Hepatocyte (in vitro differentiated cells): ENCODE measurements around the gene BMP5. TPM values are rescaled to one million over a fixed set of nuclear protein-coding genes. Genes with fewer than 3 reads are reported as not detected.
A peak's percentile ranks its signal among the peaks of the same experiment; 100 is the strongest.

ENCODE experiments used
- DNase-seq: peaks from one replicate; pipeline ENCODE4 v3.0.0-alpha.2; 2016; ENCODE audit warnings: low spot score
- H2AFZ ChIP-seq: fragments of 200-600 bp; sonication (generic); 2 replicates; pipeline ENCODE4 v1.6.0; 2016; ENCODE audit warnings: antibody characterized with exemption, mild to moderate bottlenecking
- H3K27ac ChIP-seq: fragments of 200-600 bp; sonication (generic); 2 replicates; pipeline ENCODE4 v1.5.1; 2016; ENCODE audit warnings: mild to moderate bottlenecking
- H3K27me3 ChIP-seq: fragments of 200-600 bp; sonication (generic); 2 replicates; pipeline ENCODE4 v1.6.1; 2016
- H3K36me3 ChIP-seq: fragments of 200-600 bp; sonication (generic); replicated peaks from 2 replicates; pipeline ENCODE4 v1.5.1; 2016; ENCODE audit warnings: low read depth; ENCODE audit not compliant: insufficient read depth
- H3K4me1 ChIP-seq: fragments of 200-600 bp; sonication (generic); 2 replicates; pipeline ENCODE4 v1.5.1; 2016; ENCODE audit warnings: mild to moderate bottlenecking, moderate library complexity; ENCODE audit not compliant: insufficient read depth
- H3K4me2 ChIP-seq: fragments of 200-600 bp; sonication (generic); 2 replicates; pipeline ENCODE4 v1.6.0; 2016
- H3K4me3 ChIP-seq: fragments of 200-600 bp; sonication (generic); 2 replicates; pipeline ENCODE4 v1.5.1; 2016; ENCODE audit warnings: mild to moderate bottlenecking
- H3K79me2 ChIP-seq: fragments of 200-600 bp; sonication (generic); 2 replicates; pipeline ENCODE4 v1.6.0; 2017; ENCODE audit warnings: mild to moderate bottlenecking
- H3K9me2 ChIP-seq: fragments of 200-600 bp; sonication (generic); replicated peaks from 2 replicates; pipeline ENCODE4 v1.6.0; 2017; ENCODE audit warnings: mild to moderate bottlenecking; ENCODE audit not compliant: insufficient read depth
- H3K9me3 ChIP-seq: fragments of 200-600 bp; sonication (generic); 2 replicates; pipeline ENCODE4 v1.5.1; 2016; ENCODE audit warnings: low read depth, mild to moderate bottlenecking
- H4K20me1 ChIP-seq: fragments of 200-600 bp; sonication (generic); 2 replicates; pipeline ENCODE4 v1.6.0; 2016; ENCODE audit warnings: mild to moderate bottlenecking; ENCODE audit not compliant: insufficient read depth, poor library complexity, severe bottlenecking
- EZH2 ChIP-seq: fragments of 200-600 bp; sonication (generic); IDR thresholded peaks from 2 replicates; pipeline ENCODE4 v1.6.1; 2016; ENCODE audit warnings: antibody characterized with exemption, mild to moderate bottlenecking, borderline replicate concordance
- EZH2phosphoT487 ChIP-seq: fragments of 200-600 bp; sonication (generic); IDR thresholded peaks from one replicate; pipeline ENCODE4 v1.6.1; 2018; ENCODE audit warnings: antibody characterized with exemption, mild to moderate bottlenecking, low read depth, moderate library complexity; ENCODE audit not compliant: unreplicated experiment, severe bottlenecking
- WGBS: methylation state at CpG from one replicate; pipeline ENCODE4 v1.1.6; 2016; ENCODE audit warnings: low lambda C conversion rate; ENCODE audit errors: missing lambda C conversion rate; 5-methylcytosine and 5-hydroxymethylcytosine counted together
- polyA plus RNA-seq: library from polyadenylated mRNA; unstranded; fragments of >200 nt; fragmentation: Nextera tagmentation; extraction: Ambion mirVana; gene quantifications from 2 replicates; pipeline ENCODE4 v1.2.1, GENCODE V29; 2016
- total RNA-seq: library from RNA; depleted of rRNA; stranded (reverse); fragments of >200 nt; gene quantifications from 2 replicates; pipeline ENCODE4 v1.2.3, GENCODE V29; 2014
- TF ChIP-seq, protein P1 (sequence below): fragments of 200-600 bp; sonication (generic); IDR thresholded peaks from 2 replicates; pipeline ENCODE4 v1.5.1; 2016; ENCODE audit warnings: antibody characterized with exemption, mild to moderate bottlenecking; ENCODE audit not compliant: poor library complexity

The BMP5 gene
- total and polyA plus RNA-seq, 2 experiments from 2014 or later, result 9.5 to 38.3 TPM

DNA sequence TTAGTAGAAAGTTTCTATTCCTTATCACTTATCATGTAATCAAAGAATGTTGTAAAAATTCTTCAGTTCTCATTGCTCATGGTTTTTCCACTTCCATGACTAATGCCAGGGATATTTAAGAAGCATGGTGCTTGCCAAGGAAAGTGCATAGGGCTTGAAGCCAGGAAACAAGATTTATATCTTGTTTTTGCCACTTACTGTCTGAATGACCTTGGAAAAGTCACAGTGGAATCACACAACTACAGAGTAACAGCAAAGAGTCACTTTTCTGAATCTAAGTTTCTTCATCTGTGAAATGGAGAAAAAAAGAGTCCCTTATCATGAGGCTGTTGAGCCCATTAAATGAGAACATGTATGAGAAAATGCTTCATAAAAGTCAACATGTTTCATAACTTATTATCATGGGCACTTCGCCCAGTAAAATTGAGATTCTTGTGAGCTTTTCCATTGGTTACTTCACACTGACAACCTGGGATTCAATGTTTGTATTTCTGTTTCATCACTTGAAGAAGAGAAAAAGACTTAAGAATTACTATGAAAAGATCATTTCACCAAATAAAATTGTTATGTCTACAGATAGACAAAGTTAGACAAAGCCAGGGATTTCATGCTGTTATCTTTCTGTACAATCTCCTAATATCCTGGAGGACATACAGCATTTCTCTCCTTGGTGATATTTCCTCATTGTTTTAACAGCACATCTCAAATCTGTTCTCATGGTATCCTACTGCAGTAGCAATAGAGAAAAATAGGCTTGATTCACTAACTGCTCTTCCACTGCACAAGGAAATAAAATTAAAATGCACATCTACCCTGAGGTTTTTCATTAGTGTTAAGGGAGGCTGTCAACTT, 7.6 kb upstream of the BMP5 start:
- DNase-seq, result peak; percentile 15
- Histone ChIP-seq H3K4me2 (no peak overlapping the region), H2AFZ (no peak overlapping the region), H4K20me1 (no peaks in the 10 kb centered on the region), H3K9me2 (no peaks in the 10 kb centered on the region), H3K9me3 (no peaks in the 10 kb centered on the region), H3K27me3 (no peaks in the 10 kb centered on the region), H3K27ac (no peak overlapping the region), H3K36me3 (no peaks in the 10 kb centered on the region), H3K79me2 (no peaks in the 10 kb centered on the region), H3K4me1 (peaks cover 7% of the 10 kb centered on the region), H3K4me3 (no peak overlapping the region)
- 81% methylated on average over 1 of the region's 1 CpG for WGBS
- TF ChIP-seq, protein P1, sequence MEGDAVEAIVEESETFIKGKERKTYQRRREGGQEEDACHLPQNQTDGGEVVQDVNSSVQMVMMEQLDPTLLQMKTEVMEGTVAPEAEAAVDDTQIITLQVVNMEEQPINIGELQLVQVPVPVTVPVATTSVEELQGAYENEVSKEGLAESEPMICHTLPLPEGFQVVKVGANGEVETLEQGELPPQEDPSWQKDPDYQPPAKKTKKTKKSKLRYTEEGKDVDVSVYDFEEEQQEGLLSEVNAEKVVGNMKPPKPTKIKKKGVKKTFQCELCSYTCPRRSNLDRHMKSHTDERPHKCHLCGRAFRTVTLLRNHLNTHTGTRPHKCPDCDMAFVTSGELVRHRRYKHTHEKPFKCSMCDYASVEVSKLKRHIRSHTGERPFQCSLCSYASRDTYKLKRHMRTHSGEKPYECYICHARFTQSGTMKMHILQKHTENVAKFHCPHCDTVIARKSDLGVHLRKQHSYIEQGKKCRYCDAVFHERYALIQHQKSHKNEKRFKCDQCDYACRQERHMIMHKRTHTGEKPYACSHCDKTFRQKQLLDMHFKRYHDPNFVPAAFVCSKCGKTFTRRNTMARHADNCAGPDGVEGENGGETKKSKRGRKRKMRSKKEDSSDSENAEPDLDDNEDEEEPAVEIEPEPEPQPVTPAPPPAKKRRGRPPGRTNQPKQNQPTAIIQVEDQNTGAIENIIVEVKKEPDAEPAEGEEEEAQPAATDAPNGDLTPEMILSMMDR, result no peak
- TF ChIP-seq EZH2 (no peak), EZH2phosphoT487 (no peak)

GRCh38 chr6:55877283-55877682, 1.9 kb upstream of the BMP5 start:
- no peak overlapping the region for H3K4me3 ChIP-seq
- no peaks in the 10 kb centered on the region for H3K9me2 ChIP-seq
- no peak for DNase-seq
- H3K9me3 ChIP-seq, result no peaks in the 10 kb centered on the region
- H3K4me1 ChIP-seq, result no peaks in the 10 kb centered on the region
- H4K20me1 ChIP-seq, result no peaks in the 10 kb centered on the region
- H2AFZ ChIP-seq, result no peak overlapping the region
- peak overlapping the region; percentile 67 for H3K4me2 ChIP-seq
- H3K27me3 ChIP-seq, result no peaks in the 10 kb centered on the region
- H3K79me2 ChIP-seq, result peaks cover 34% of the 10 kb centered on the region
- H3K36me3 ChIP-seq, result no peaks in the 10 kb centered on the region
- H3K27ac ChIP-seq, result no peak overlapping the region
- WGBS, result 71% methylated on average over 3 of the region's 3 CpGs
- TF ChIP-seq EZH2, result no peak
- TF ChIP-seq EZH2phosphoT487, result no peak
- TF ChIP-seq, protein P1, result no peak

- DNase-seq, result peak; percentile 8
- TF ChIP-seq, protein P1, result no peak
- no peak for TF ChIP-seq EZH2phosphoT487
- TF ChIP-seq EZH2, result no peak
- Histone ChIP-seq H3K9me2 (no peaks in the 10 kb centered on the region), H3K4me2 (peak overlapping the region; percentile 67), H4K20me1 (no peaks in the 10 kb centered on the region), H3K4me3 (peak overlapping the region; percentile 50), H3K9me3 (no peaks in the 10 kb centered on the region), H3K27ac (peak overlapping the region; percentile 57), H3K4me1 (no peaks in the 10 kb centered on the region), H3K27me3 (no peaks in the 10 kb centered on the region), H3K79me2 (peaks cover 63% of the 10 kb centered on the region), H2AFZ (no peak overlapping the region), H3K36me3 (no peaks in the 10 kb centered on the region)
- WGBS, result 55% methylated on average over 6 of the region's 6 CpGs
Observed at GRCh38 chr6:55874316-55874715, 1.1 kb downstream of the BMP5 start.
